SH-SY5Y (cell line): ENCODE results near the gene ERH.

ENCODE experiments used
- GATA2 ChIP-seq: IDR thresholded peaks from 2 replicates; pipeline ENCODE4 v1.6.1; 2011; ENCODE audit warnings: mild to moderate bottlenecking, low read depth, low read length
- GATA3 ChIP-seq: IDR thresholded peaks from 2 replicates; pipeline ENCODE4 v1.6.1; 2011; ENCODE audit warnings: low read depth, mild to moderate bottlenecking, low read length, moderate library complexity

- TF ChIP-seq GATA2, result no peak
- no peak for TF ChIP-seq GATA3
Measured at GRCh38 chr14:69376439-69376838, 21.7 kb downstream of the ERH start.
